Measurements from ENCODE around the gene ITGB2.

GRCh38 chr21:44849616-44850130 lies 71.0 kb downstream of the ITGB2 start:
- TF ChIP-seq CTCF (IDR thresholded peaks at IDR 0.05): no peak
- TF ChIP-seq TEAD4 (IDR thresholded peaks at IDR 0.05; ENCODE audit: borderline replicate concordance, insufficient read depth): no peak
- TF ChIP-seq POLR2AphosphoS5 (IDR thresholded peaks at IDR 0.05; ENCODE audit: low read depth, low read length): no peak
- TF ChIP-seq MAX (IDR thresholded peaks at IDR 0.05; ENCODE audit: low read depth): no peak
- no peak for TF ChIP-seq MXI1 (IDR thresholded peaks at IDR 0.05; ENCODE audit: low read depth, low read length)
- no peak for TF ChIP-seq RAD21 (IDR thresholded peaks at IDR 0.05; ENCODE audit: low read length)
- TF ChIP-seq USF2 (IDR thresholded peaks at IDR 0.05; ENCODE audit: borderline replicate concordance, low read depth, low read length): no peak
